HG03196 (cell line): Measurements from ENCODE around the gene CAPN11.
"Not testable (repeated sequence)": the region's sequence is repeated elsewhere in the genome, so short reads cannot be mapped to it uniquely, and the experiment has no call there.

Experiments used
- ATAC-seq: cut with Tn5 transposase; IDR thresholded peaks from one replicate; pipeline ENCODE4 v1.9.1; 2021; ENCODE audit not compliant: unreplicated experiment

Gene CAPN11

GRCh38 chr6:44225579-44226325 lies 67.1 kb downstream of the CAPN11 start:
- ATAC-seq: no peak

GRCh38 chr6:44226368-44227147 lies 67.9 kb downstream of the CAPN11 start:
- no peak for ATAC-seq

GRCh38 chr6:44227148-44227793 lies 68.7 kb downstream of the CAPN11 start:
- no peak for ATAC-seq

DNA sequence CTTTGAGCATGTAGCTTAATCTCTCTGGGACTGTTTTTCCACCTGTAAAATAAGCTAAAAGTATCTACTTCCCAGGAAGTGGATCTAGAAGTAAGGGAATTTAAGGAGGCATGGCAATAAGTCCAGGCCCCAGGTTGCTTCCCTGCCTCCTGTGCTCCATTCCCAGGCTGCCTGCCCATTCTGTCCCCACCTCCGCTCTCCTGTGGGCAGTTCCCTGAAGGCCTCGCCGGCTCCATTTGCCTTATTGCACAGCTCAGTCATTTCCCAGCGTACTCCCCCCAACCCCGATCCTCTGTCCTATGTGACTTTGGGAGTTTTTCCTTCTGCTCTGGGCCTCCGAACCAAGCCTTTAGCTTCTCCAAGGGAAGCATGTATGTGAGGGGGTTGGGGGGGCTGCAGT lies 69.4 kb downstream of the CAPN11 start:
- no peak for ATAC-seq

- ATAC-seq: no peak
Observed at GRCh38 chr6:44228433-44228832, 69.8 kb downstream of the CAPN11 start.

DNA sequence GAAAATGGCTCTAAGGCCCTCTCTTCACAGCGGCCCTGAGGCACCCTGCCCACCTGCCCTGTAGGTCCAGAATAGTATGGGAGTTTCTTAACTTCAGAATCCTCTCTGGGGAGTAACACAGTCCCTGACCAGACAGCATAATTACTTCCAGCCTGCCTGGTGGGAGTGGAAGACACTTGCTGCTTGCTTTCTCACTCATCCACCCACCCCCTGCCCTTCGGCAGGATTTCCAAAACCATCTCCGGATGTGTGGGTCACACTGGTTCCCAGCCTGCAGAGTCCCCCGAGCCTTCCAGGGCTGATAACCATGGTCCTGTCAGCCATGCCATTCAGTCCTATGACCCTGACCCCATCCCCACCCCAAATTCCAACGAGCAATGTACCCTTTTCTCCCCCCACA lies 70.2 kb downstream of the CAPN11 start:
- ATAC-seq: no peak

DNA sequence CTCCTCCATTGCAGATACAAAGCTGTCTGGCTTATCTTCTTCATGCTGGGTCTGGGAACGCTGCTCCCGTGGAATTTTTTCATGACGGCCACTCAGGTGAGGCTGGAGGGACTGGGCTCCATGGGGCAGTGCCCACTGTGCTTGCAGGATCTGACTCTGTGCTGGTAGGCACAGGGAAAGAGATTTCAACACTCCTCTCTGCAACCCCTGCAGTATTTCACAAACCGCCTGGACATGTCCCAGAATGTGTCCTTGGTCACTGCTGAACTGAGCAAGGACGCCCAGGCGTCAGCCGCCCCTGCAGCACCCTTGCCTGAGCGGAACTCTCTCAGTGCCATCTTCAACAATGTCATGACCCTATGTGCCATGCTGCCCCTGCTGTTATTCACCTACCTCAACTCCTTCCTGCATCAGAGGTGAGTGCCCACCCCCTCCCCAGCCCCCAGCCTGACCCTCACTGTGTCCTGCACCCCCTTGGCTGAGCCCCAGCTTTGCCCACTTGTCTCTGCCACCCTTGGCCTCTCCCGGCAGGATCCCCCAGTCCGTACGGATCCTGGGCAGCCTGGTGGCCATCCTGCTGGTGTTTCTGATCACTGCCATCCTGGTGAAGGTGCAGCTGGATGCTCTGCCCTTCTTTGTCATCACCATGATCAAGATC lies 70.9 kb downstream of the CAPN11 start:
- no peak for ATAC-seq

DNA sequence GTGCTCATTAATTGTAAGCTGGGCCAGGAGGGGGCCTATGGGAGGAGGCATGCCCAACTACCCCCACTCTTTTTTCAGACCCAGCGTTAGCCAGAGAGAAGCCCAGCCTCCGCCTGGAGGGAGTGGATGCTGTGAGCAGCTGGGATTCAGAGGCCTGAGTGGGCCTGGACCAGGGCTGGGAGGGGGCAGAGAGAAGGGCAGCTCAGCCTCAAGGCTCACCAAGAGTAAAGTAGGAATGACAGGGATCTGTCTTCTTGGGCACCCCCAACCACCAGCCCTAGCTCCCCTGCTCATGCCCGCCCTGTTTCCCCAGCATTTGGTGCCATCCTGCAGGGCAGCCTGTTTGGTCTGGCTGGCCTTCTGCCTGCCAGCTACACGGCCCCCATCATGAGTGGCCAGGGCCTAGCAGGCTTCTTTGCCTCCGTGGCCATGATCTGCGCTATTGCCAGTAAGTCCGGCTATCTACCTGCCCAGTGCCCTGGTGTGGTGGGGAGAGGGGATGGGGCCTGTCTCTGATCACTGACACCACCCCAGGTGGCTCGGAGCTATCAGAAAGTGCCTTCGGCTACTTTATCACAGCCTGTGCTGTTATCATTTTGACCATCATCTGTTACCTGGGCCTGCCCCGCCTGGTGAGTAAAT lies 71.5 kb downstream of the CAPN11 start:
- no peak for ATAC-seq

DNA sequence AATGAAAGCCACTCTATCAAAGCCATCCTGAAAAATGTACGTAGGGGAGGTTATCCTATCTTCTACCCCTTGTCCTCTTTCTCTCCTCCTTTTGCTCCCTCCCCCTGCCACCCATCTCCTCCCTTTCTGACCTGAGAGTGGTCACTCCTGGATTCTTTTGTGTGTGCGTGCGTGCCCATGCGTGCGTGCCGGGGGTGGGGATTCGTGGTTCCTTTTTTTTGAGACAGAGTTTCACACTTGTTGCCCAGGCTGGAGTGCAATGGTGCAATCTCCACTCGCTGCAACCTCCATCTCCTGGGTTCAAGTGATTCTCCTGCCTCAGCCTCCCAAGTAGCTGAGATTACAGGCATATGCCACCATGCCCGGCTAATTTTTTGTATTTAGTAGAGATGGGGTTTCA lies 72.8 kb downstream of the CAPN11 start:
- ATAC-seq: not testable (repeated sequence)

- ATAC-seq: no peak
Observed at GRCh38 chr6:44232676-44233566, 74.3 kb downstream of the CAPN11 start.

DNA sequence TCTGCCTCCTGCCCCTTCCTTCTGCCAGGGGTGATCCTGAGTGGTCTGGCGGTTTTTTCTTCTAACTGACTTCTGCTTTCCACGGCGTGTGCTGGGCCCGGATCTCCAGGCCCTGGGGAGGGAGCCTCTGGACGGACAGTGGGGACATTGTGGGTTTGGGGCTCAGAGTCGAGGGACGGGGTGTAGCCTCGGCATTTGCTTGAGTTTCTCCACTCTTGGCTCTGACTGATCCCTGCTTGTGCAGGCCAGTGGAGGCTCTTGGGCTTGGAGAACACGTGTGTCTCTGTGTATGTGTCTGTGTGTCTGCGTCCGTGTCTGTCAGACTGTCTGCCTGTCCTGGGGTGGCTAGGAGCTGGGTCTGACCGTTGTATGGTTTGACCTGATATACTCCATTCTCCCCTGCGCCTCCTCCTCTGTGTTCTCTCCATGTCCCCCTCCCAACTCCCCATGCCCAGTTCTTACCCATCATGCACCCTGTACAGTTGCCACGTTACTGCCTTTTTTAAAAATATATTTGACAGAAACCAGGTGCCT lies 75.0 kb downstream of the CAPN11 start:
- ATAC-seq: no peak
